Fibroblast of villous mesenchyme (primary cell): ENCODE measurements around the gene IFT172. TPM values are rescaled to one million over a fixed set of nuclear protein-coding genes. Genes with fewer than 3 reads are reported as not detected.

Source experiments
- DNase-seq: peaks from one replicate; pipeline ENCODE4 v3.0.0-alpha.2; 2010; ENCODE audit warnings: low read depth
- H3K4me3 ChIP-seq: 2 replicates; pipeline ENCODE4 v1.5.1; 2011; ENCODE audit warnings: low read depth, mild to moderate bottlenecking, low read length
- CTCF ChIP-seq: IDR thresholded peaks from 2 replicates; pipeline ENCODE4 v1.5.1; 2012; ENCODE audit warnings: low read depth, mild to moderate bottlenecking, low read length; ENCODE audit not compliant: insufficient read depth
- total RNA-seq: library from RNA; depleted of rRNA; stranded (reverse); fragments of >200 nt; gene quantifications from 2 replicates; pipeline ENCODE4 v1.2.3, GENCODE V29; 2012

IFT172 gene
- total RNA-seq, 1 donor = 18.1 TPM

- DNase-seq = no peak
- no peak overlapping the region for H3K4me3 ChIP-seq
- TF ChIP-seq CTCF = no peak
Observed at GRCh38 chr2:27501042-27501441, 11.5 kb upstream of the IFT172 start.

GRCh38 chr2:27498975-27499374, 9.4 kb upstream of the IFT172 start:
- no peak for DNase-seq
- no peak overlapping the region for H3K4me3 ChIP-seq
- TF ChIP-seq CTCF = no peak

- DNase-seq = no peak
- H3K4me3 ChIP-seq = no peak overlapping the region
- TF ChIP-seq CTCF = no peak
Observed at GRCh38 chr2:27497288-27497627, 7.7 kb upstream of the IFT172 start.

GRCh38 chr2:27496357-27497287, 7.1 kb upstream of the IFT172 start, which contains the start of gene GCKR:
Gene GCKR, plus strand, starts transcription at chr2:27496839. Its CDS starts 66 bp downstream, at chr2:27496905.
- DNase-seq = no peak
- no peak within 1 kb of the TSS for H3K4me3 ChIP-seq
- TF ChIP-seq CTCF = no peak

- no peak for TF ChIP-seq CTCF
- no peak overlapping the region for H3K4me3 ChIP-seq
- no peak for DNase-seq
Observed at GRCh38 chr2:27495840-27496356, 6.4 kb upstream of the IFT172 start.

- peak within 1 kb of the TSS; percentile 58 for H3K4me3 ChIP-seq
- no peak for DNase-seq
- no peak for TF ChIP-seq CTCF
Observed at GRCh38 chr2:27494944-27495554, 5.5 kb upstream of the IFT172 start, which contains the start of gene FNDC4. Gene FNDC4, minus strand, starts transcription at chr2:27495200. Its CDS starts 521 bp downstream, at chr2:27494679.
